ENCODE results near the gene KIF18B.

DNA sequence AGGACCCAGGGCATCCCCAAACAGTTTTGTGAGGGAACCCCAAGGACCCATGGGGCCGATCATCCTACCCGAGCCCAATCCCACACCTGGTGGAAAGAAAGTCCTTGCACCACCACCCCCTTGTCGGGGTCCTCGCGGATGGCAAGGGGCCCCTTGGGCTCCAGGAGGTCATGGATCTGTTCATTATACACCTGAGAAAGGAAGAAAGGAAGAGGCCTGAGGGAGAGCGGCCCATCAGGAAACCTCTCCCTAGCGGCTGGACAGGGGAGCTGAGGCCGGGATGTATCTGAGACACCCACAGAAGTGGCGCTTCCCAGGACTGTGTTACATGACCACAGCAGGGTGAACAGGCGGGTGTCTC is 12.8 kb downstream of the KIF18B start:
- TF ChIP-seq YY1 (IDR thresholded peaks at IDR 0.05; ENCODE audit: low read depth) (no peak), EP300 (IDR thresholded peaks at IDR 0.05; ENCODE audit: borderline replicate concordance) (no peak), CEBPB (IDR thresholded peaks at IDR 0.05) (no peak), EGR1 (IDR thresholded peaks at IDR 0.05) (no peak), TCF12 (IDR thresholded peaks at IDR 0.05; ENCODE audit: low read depth) (no peak), RAD21 (IDR thresholded peaks at IDR 0.05; ENCODE audit: low read depth) (no peak)
- TF ChIP-seq, protein P1, sequence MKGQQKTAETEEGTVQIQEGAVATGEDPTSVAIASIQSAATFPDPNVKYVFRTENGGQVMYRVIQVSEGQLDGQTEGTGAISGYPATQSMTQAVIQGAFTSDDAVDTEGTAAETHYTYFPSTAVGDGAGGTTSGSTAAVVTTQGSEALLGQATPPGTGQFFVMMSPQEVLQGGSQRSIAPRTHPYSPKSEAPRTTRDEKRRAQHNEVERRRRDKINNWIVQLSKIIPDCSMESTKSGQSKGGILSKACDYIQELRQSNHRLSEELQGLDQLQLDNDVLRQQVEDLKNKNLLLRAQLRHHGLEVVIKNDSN (IDR thresholded peaks at IDR 0.05) = no peak
- TF ChIP-seq, protein P2, sequence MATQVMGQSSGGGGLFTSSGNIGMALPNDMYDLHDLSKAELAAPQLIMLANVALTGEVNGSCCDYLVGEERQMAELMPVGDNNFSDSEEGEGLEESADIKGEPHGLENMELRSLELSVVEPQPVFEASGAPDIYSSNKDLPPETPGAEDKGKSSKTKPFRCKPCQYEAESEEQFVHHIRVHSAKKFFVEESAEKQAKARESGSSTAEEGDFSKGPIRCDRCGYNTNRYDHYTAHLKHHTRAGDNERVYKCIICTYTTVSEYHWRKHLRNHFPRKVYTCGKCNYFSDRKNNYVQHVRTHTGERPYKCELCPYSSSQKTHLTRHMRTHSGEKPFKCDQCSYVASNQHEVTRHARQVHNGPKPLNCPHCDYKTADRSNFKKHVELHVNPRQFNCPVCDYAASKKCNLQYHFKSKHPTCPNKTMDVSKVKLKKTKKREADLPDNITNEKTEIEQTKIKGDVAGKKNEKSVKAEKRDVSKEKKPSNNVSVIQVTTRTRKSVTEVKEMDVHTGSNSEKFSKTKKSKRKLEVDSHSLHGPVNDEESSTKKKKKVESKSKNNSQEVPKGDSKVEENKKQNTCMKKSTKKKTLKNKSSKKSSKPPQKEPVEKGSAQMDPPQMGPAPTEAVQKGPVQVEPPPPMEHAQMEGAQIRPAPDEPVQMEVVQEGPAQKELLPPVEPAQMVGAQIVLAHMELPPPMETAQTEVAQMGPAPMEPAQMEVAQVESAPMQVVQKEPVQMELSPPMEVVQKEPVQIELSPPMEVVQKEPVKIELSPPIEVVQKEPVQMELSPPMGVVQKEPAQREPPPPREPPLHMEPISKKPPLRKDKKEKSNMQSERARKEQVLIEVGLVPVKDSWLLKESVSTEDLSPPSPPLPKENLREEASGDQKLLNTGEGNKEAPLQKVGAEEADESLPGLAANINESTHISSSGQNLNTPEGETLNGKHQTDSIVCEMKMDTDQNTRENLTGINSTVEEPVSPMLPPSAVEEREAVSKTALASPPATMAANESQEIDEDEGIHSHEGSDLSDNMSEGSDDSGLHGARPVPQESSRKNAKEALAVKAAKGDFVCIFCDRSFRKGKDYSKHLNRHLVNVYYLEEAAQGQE (IDR thresholded peaks at IDR 0.05; ENCODE audit: low read depth) = no peak

All from Ishikawa (cell line).